IMR-90 (cell line): ENCODE results near the gene EIF4H. TPM values are rescaled to one million over a fixed set of nuclear protein-coding genes. Genes with fewer than 3 reads are reported as not detected.

Experiments used
- ATAC-seq: fragments of 200-7000 bp; cut with Tn5 transposase; 2 replicates; pipeline ENCODE4 v1.9.1; 2020; ENCODE audit warnings: low read depth, mild to moderate bottlenecking, moderate library complexity
- BruUV-seq: library from RNA; stranded (reverse); fragments of 400-500 nt; replicated peaks from 2 replicates; lab custom pipeline; 2021; lab: Mats Ljungman, UMichigan
- CTCF ChIA-PET: fragments of 300-600 bp; formaldehyde crosslinking; extraction: SDS; loops from one replicate; lab custom pipeline; 2021; ENCODE audit warnings: antibody characterized with exemption; lab: Yijun Ruan, JAX
- POLR2A ChIA-PET: fragments of 300-600 bp; sonication (Branson Sonifier 250); formaldehyde crosslinking; loops from one replicate; lab custom pipeline; 2022; ENCODE audit warnings: antibody characterized with exemption; ENCODE audit not compliant: unreplicated experiment; lab: Charles Lee
- DNase-seq: peaks from one replicate; pipeline ENCODE4 v3.0.0; 2013
- H2AFZ ChIP-seq: replicated peaks from 2 replicates; pipeline ENCODE3; 2013; ENCODE audit warnings: low read length, mild to moderate bottlenecking; ENCODE audit not compliant: poor library complexity
- H2AK5ac ChIP-seq: 2 replicates; pipeline ENCODE4 v1.6.1; 2013; ENCODE audit warnings: low read depth, low read length, inconsistent platforms
- H2AK9ac ChIP-seq: replicated peaks from 2 replicates; pipeline ENCODE3; 2013; ENCODE audit warnings: mild to moderate bottlenecking, low read depth, low read length, moderate library complexity; ENCODE audit not compliant: poor library complexity
- H2BK120ac ChIP-seq: 2 replicates; pipeline ENCODE4 v1.6.1; 2013; ENCODE audit warnings: low read depth, low read length, inconsistent platforms
- H2BK15ac ChIP-seq: 3 replicates; pipeline ENCODE4 v1.6.1; 2013; ENCODE audit warnings: low read depth, low read length, inconsistent platforms
- H2BK20ac ChIP-seq: 2 replicates; pipeline ENCODE4 v1.6.1; 2013; ENCODE audit warnings: low read depth, mild to moderate bottlenecking, inconsistent platforms, low read length, moderate library complexity
- H2BK5ac ChIP-seq: 2 replicates; pipeline ENCODE4 v1.6.1; 2013; ENCODE audit warnings: mild to moderate bottlenecking, low read depth, low read length, inconsistent platforms; ENCODE audit not compliant: poor library complexity, severe bottlenecking
- H3K14ac ChIP-seq: replicated peaks from 2 replicates; pipeline ENCODE4 v1.6.1; 2013; ENCODE audit warnings: low read depth, low read length, inconsistent platforms
- H3K18ac ChIP-seq: 2 replicates; pipeline ENCODE4 v1.6.1; 2013; ENCODE audit warnings: low read depth, low read length, control low read depth
- H3K23ac ChIP-seq: 2 replicates; pipeline ENCODE4 v1.6.1; 2013; ENCODE audit warnings: low read depth, low read length, inconsistent platforms
- H3K27ac ChIP-seq: 2 replicates; pipeline ENCODE4 v1.5.1; 2013; ENCODE audit warnings: mild to moderate bottlenecking, control low read depth, low read length; ENCODE audit not compliant: insufficient read depth
- H3K27me3 ChIP-seq: 2 replicates; pipeline ENCODE4 v1.6.1; 2013; ENCODE audit warnings: low read length; ENCODE audit not compliant: control insufficient read depth, insufficient read depth
- H3K36me3 ChIP-seq: 2 replicates; pipeline ENCODE4 v1.6.1; 2013; ENCODE audit warnings: low read length, mixed read lengths; ENCODE audit not compliant: control insufficient read depth, insufficient read depth
- H3K4ac ChIP-seq: 2 replicates; pipeline ENCODE4 v1.6.1; 2013; ENCODE audit warnings: low read depth, low read length, inconsistent platforms
- H3K4me1 ChIP-seq: 2 replicates; pipeline ENCODE4 v1.6.1; 2013; ENCODE audit warnings: low read length, mixed read lengths; ENCODE audit not compliant: control insufficient read depth, insufficient read depth
- H3K4me2 ChIP-seq: 2 replicates; pipeline ENCODE4 v1.6.1; 2013; ENCODE audit warnings: low read depth, mild to moderate bottlenecking, control low read depth, low read length, moderate library complexity
- H3K4me3 ChIP-seq: 2 replicates; pipeline ENCODE4 v1.5.1; 2013; ENCODE audit warnings: low read depth, mild to moderate bottlenecking, control low read depth, low read length, moderate library complexity; ENCODE audit not compliant: insufficient read depth
- H3K56ac ChIP-seq: 2 replicates; pipeline ENCODE4 v1.6.1; 2013; ENCODE audit warnings: low read length, inconsistent platforms; ENCODE audit not compliant: insufficient read depth; ENCODE audit errors: extremely low read depth
- H3K79me1 ChIP-seq, 2 experiments: 2 replicates each; pipeline ENCODE4 v1.6.1; 2013; ENCODE audit warnings: low read length in 2 of 2, inconsistent platforms in 1 of 2, low read depth in 1 of 2
- H3K9ac ChIP-seq: 2 replicates; pipeline ENCODE4 v1.6.1; 2013; ENCODE audit warnings: low read depth, low read length, control low read depth
- H3K9me1 ChIP-seq: 2 replicates; pipeline ENCODE4 v1.6.1; 2013; ENCODE audit warnings: low read length, inconsistent platforms; ENCODE audit not compliant: insufficient read depth
- H3K9me3 ChIP-seq: 2 replicates; pipeline ENCODE4 v1.6.1; 2013; ENCODE audit warnings: low read length; ENCODE audit not compliant: control insufficient read depth, insufficient read depth
- H4K20me1 ChIP-seq: 2 replicates; pipeline ENCODE4 v1.6.1; 2013; ENCODE audit warnings: low read length, inconsistent platforms; ENCODE audit not compliant: insufficient read depth
- H4K5ac ChIP-seq: 2 replicates; pipeline ENCODE4 v1.6.1; 2013; ENCODE audit warnings: mild to moderate bottlenecking, low read depth, low read length, control low read depth
- H4K8ac ChIP-seq, 2 experiments: 2 replicates each; pipeline ENCODE4 v1.6.1; 2013; ENCODE audit warnings: low read depth in 2 of 2, low read length in 2 of 2, control low read depth in 1 of 2, inconsistent platforms in 1 of 2
- H4K91ac ChIP-seq: 2 replicates; pipeline ENCODE4 v1.6.1; 2013; ENCODE audit warnings: low read depth, low read length, inconsistent platforms; ENCODE audit not compliant: insufficient read depth
- BHLHE40 ChIP-seq: fragments of 150-350 bp; IDR thresholded peaks from 2 replicates; pipeline ENCODE4 v1.6.1; 2016; ENCODE audit warnings: mild to moderate bottlenecking, low read depth, low read length
- CEBPB ChIP-seq: IDR thresholded peaks from 2 replicates; pipeline ENCODE4 v1.6.1; 2012; ENCODE audit warnings: low read depth, low read length, improper control_type of control experiment
- CHD1 ChIP-seq: IDR thresholded peaks from 2 replicates; pipeline ENCODE4 v1.6.1; 2012; ENCODE audit warnings: low read depth, low read length, improper control_type of control experiment
- ELK1 ChIP-seq: fragments of 150-350 bp; IDR thresholded peaks from 2 replicates; pipeline ENCODE4 v1.6.1; 2016; ENCODE audit warnings: low read depth, mild to moderate bottlenecking, low read length, moderate library complexity, borderline replicate concordance
- MAFK ChIP-seq: IDR thresholded peaks from 2 replicates; pipeline ENCODE4 v1.6.1; 2012; ENCODE audit warnings: low read depth, low read length, improper control_type of control experiment
- MAZ ChIP-seq: IDR thresholded peaks from 2 replicates; pipeline ENCODE4 v1.6.1; 2012; ENCODE audit warnings: low read depth, mild to moderate bottlenecking, low read length, improper control_type of control experiment, moderate library complexity, borderline replicate concordance
- MXI1 ChIP-seq: IDR thresholded peaks from 2 replicates; pipeline ENCODE4 v1.6.1; 2012; ENCODE audit warnings: low read depth, mild to moderate bottlenecking, low read length, moderate library complexity, borderline replicate concordance
- NFE2L2 ChIP-seq: fragments of 150-350 bp; IDR thresholded peaks from 2 replicates; pipeline ENCODE4 v1.6.1; 2016; ENCODE audit warnings: low read depth, mild to moderate bottlenecking, low read length
- POLR2A ChIP-seq: IDR thresholded peaks from 2 replicates; pipeline ENCODE4 v1.6.1; 2012; ENCODE audit warnings: mild to moderate bottlenecking, low read depth, low read length
- RAD21 ChIP-seq: IDR thresholded peaks from 2 replicates; pipeline ENCODE4 v1.6.1; 2012; ENCODE audit warnings: low read length, improper control_type of control experiment
- RCOR1 ChIP-seq: IDR thresholded peaks from 2 replicates; pipeline ENCODE4 v1.6.1; 2012; ENCODE audit warnings: mild to moderate bottlenecking, low read length, improper control_type of control experiment; ENCODE audit not compliant: insufficient replicate concordance
- SMC3 ChIP-seq: fragments of 150-350 bp; IDR thresholded peaks from 2 replicates; pipeline ENCODE4 v1.6.1; 2016; ENCODE audit warnings: low read depth, mild to moderate bottlenecking, antibody characterized with exemption, low read length, moderate library complexity
- WGBS, 2 experiments: methylation state at CpG; one replicate each; pipeline versions ENCODE4 v1.1.5 to v1.1.7; 2013; ENCODE audit warnings: missing lambda C conversion rate in 2 of 2; ENCODE audit not compliant: insufficient read length in 1 of 2; ENCODE audit errors: extremely low coverage in 2 of 2; 5-methylcytosine and 5-hydroxymethylcytosine counted together
- dilution Hi-C: fragments of 300-500 bp; cut with HindIII; formaldehyde crosslinking; loops from one replicate; pipeline ENCODE4 v1.14.3; 2018; ENCODE audit warnings: low sequenced_read_pairs; ENCODE audit not compliant: unreplicated experiment
- in situ Hi-C: fragments of 300-500 bp; cut with MboI; formaldehyde crosslinking; loops from 3 replicates; pipeline ENCODE4 v1.14.3; 2019; ENCODE audit warnings: low sequenced_read_pairs, inconsistent platforms, mixed read lengths
- intact Hi-C: fragments of 100-400 bp; cut with micrococcal nuclease; formaldehyde crosslinking; loops from 2 replicates; pipeline ENCODE4 v1.10.0; 2022
- polyA plus RNA-seq, 3 experiments: library from polyadenylated mRNA; depleted of rRNA; stranded (reverse); fragments of >200 nt; gene quantifications; 2 replicates each; pipeline ENCODE4 v1.2.3, GENCODE V29; 2012; ENCODE audit warnings: low replicate concordance in 1 of 3
- total RNA-seq: library from RNA; depleted of rRNA; stranded (reverse); fragments of >200 nt; gene quantifications from 2 replicates; pipeline ENCODE4 v1.2.3, GENCODE V29; 2012
- TF ChIP-seq, protein P1 (sequence below): conservative IDR thresholded peaks from 2 replicates; pipeline ENCODE4 v1.5.1; 2012; ENCODE audit warnings: mild to moderate bottlenecking, low read depth, low read length, improper control_type of control experiment
- TF ChIP-seq, protein P2 (sequence below): fragments of 150-350 bp; IDR thresholded peaks from 2 replicates; pipeline ENCODE4 v1.6.1; 2017; ENCODE audit warnings: mild to moderate bottlenecking, antibody characterized with exemption, low read length, low read depth

EIF4H gene
- total and polyA plus RNA-seq, 2 of the 4 experiments (the other 2 are of a cell fraction): 241 to 321 TPM

DNA sequence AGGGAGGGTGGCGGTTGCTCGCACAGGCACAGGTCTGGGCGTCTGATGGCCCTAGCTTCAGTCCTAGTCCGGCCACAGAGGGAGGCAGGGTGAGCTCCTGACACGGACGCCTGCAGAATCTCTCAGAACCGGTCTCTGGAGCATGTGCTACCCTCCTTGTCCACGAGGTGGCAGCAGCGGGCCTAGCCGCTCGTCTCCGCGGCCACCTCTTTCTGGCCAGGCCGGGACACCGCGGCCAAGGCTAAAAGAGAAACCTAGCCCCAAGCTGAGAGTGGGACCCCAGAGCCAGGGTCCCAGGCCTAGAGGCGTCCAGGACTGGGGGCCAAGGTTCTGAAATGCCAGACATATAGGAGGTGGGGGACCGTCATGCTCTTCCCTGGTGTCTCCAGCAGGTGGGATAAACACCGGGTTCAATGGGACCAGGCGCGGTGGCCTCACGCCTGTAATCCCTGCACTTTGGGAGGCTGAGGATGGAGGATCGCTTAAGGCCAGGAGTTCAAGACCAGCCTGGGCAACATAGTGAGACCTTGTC lies 32.5 kb downstream of the EIF4H start:
- peaks cover 4% of the 10 kb centered on the region; the same call in 1 of the 2 replicates for H3K4me1 ChIP-seq
- no peak overlapping the region for H2BK120ac ChIP-seq
- H3K9me1 ChIP-seq: no peaks in the 10 kb centered on the region
- peak overlapping the region in 1 of 2 experiments; percentile 57; a peak in 1 of 4 replicates for H4K8ac ChIP-seq
- H2BK5ac ChIP-seq: no peak overlapping the region
- H3K23ac ChIP-seq: no peak overlapping the region
- in situ Hi-C loops (loop anchor here (5.0 to 25.0 kb wide), 3 partner anchors 196 to 356 kb away; partner anchors contain the start of gene TMEM270), intact Hi-C loops (loop anchor here (1.0 to 5.0 kb wide), 4 partner anchors 86 to 356 kb away; no protein-coding TSS in a partner anchor), dilution Hi-C loops (no loop called here)
- no TSS peak for BruUV-seq
- peak; percentile 57 for DNase-seq
- H4K20me1 ChIP-seq: 0 out of 2 replicates have a peak, but pooled peaks cover 3% of the 10 kb centered on the region
- POLR2A ChIA-PET: interaction anchor here (0.5 to 0.8 kb wide), 3 partner anchors 16 to 194 kb away, joined by 4 to 10 read pairs (median 4); no protein-coding TSS in a partner anchor
- no peak overlapping the region for H3K56ac ChIP-seq
- no peaks in the 10 kb centered on the region for H3K36me3 ChIP-seq
- peak overlapping the region; percentile 64 for H3K4me2 ChIP-seq
- H2AK5ac ChIP-seq: peak overlapping the region; percentile 41; the same call in 1 of the 2 replicates
- no peaks in the 10 kb centered on the region for H3K9me3 ChIP-seq
- peak; percentile 90 for ATAC-seq
- 0 out of 2 replicates have a peak overlapping the region, but pooled peaks have one; percentile 39 for H3K4ac ChIP-seq
- no peak overlapping the region for H3K27ac ChIP-seq
- 57% methylated on average over 7 of the region's 23 CpGs; no CpG with 5 or more reads in 1 of the 2 experiments for WGBS, 2 experiments
- H3K27me3 ChIP-seq: no peaks in the 10 kb centered on the region
- H3K4me3 ChIP-seq: no peak overlapping the region
- H3K79me1 ChIP-seq: no peaks in the 10 kb centered on the region
- peak overlapping the region; percentile 17 for H2AK9ac ChIP-seq
- H2AFZ ChIP-seq: peak overlapping the region; percentile 95
- H2BK15ac ChIP-seq: no peak overlapping the region; the same call in 2 of the 3 replicates
- H4K5ac ChIP-seq: no peak overlapping the region
- H3K14ac ChIP-seq: no peak overlapping the region
- H3K18ac ChIP-seq: no peak overlapping the region
- H4K91ac ChIP-seq: peak overlapping the region; percentile 16; the same call in 1 of the 2 replicates
- no peak overlapping the region; the same call in 1 of the 2 replicates for H3K9ac ChIP-seq
- H2BK20ac ChIP-seq: 0 out of 2 replicates have a peak overlapping the region, but pooled peaks have one; percentile 57
- CTCF ChIA-PET: interaction anchor here (0.6 to 2.6 kb wide), 12 partner anchors 28 to 384 kb away, joined by 3 to 20 read pairs (median 4); partner anchors contain the start of gene CLIP2
- TF ChIP-seq MAZ: peak; percentile 22; the same call in 1 of the 2 replicates
- no peak for TF ChIP-seq NFE2L2
- TF ChIP-seq CHD1: no peak
- TF ChIP-seq POLR2A: peak; percentile 46; the same call in 1 of the 2 replicates
- TF ChIP-seq CEBPB: no peak
- no peak for TF ChIP-seq MAFK
- TF ChIP-seq, protein P1, sequence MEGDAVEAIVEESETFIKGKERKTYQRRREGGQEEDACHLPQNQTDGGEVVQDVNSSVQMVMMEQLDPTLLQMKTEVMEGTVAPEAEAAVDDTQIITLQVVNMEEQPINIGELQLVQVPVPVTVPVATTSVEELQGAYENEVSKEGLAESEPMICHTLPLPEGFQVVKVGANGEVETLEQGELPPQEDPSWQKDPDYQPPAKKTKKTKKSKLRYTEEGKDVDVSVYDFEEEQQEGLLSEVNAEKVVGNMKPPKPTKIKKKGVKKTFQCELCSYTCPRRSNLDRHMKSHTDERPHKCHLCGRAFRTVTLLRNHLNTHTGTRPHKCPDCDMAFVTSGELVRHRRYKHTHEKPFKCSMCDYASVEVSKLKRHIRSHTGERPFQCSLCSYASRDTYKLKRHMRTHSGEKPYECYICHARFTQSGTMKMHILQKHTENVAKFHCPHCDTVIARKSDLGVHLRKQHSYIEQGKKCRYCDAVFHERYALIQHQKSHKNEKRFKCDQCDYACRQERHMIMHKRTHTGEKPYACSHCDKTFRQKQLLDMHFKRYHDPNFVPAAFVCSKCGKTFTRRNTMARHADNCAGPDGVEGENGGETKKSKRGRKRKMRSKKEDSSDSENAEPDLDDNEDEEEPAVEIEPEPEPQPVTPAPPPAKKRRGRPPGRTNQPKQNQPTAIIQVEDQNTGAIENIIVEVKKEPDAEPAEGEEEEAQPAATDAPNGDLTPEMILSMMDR: peak; percentile 91
- TF ChIP-seq RCOR1: no peak
- no peak for TF ChIP-seq BHLHE40
- TF ChIP-seq ELK1: no peak
- TF ChIP-seq MXI1: peak; percentile 38; the same call in 1 of the 2 replicates
- peak; percentile 93 for TF ChIP-seq RAD21
- TF ChIP-seq, protein P2, sequence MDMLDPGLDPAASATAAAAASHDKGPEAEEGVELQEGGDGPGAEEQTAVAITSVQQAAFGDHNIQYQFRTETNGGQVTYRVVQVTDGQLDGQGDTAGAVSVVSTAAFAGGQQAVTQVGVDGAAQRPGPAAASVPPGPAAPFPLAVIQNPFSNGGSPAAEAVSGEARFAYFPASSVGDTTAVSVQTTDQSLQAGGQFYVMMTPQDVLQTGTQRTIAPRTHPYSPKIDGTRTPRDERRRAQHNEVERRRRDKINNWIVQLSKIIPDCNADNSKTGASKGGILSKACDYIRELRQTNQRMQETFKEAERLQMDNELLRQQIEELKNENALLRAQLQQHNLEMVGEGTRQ: no peak
- TF ChIP-seq SMC3: peak; percentile 93
